Renal cortical epithelial cell (primary cell): Measurements from ENCODE around the gene GLCCI1. TPM values are rescaled to one million over a fixed set of nuclear protein-coding genes. Genes with fewer than 3 reads are reported as not detected.
"Not testable (repeated sequence)": the region's sequence is repeated elsewhere in the genome, so short reads cannot be mapped to it uniquely, and the experiment has no call there.

Experiments
- DNase-seq: peaks from one replicate; pipeline ENCODE4 v3.0.0-alpha.2; 2011; ENCODE audit warnings: low read depth
- total RNA-seq: library from RNA; depleted of rRNA; stranded (reverse); fragments of >200 nt; gene quantifications from 2 replicates; pipeline ENCODE4 v1.2.3, GENCODE V29; 2014

The GLCCI1 gene
- total RNA-seq, 1 donor from 2014 or later: 22.3 TPM

DNA sequence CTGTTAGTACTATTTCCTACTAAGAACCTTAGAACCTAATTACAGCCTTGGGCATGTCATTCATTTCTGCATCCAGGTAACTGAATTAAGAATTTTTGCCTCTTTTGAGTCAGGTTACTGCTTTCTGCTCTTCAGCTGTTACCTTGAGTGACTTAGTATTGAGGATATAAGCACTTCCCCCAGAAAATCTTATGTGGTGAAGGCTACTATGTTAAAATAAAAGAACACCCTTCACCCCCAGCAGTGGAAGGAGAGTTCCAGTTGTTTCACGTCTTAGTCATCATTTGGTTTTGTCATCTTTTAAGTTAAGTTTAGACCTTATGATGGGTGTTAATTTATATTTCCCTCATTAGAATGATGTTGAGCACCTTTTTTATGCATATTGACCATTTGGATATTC, 82.8 kb downstream of the GLCCI1 start:
- DNase-seq: no peak

DNA sequence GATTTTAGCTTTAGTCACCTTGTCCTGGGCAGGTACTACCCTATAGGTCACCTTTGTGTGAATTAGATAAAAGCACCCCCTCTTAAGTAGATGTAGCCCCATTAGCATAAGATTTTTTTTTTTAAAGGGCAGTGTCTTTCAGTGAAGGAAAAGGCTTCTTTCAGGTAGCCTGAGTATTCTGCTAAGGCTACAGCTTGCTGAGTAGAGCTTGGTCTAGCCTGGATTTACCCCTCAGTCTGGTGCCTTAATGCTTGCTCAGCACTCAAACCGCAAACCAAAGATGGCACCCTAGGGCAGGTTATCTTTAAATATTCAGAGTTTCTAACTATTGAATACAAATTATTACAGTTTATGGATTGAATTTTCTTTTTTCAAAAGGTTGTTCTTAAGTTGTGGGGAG, 83.4 kb downstream of the GLCCI1 start:
- no peak for DNase-seq

DNA sequence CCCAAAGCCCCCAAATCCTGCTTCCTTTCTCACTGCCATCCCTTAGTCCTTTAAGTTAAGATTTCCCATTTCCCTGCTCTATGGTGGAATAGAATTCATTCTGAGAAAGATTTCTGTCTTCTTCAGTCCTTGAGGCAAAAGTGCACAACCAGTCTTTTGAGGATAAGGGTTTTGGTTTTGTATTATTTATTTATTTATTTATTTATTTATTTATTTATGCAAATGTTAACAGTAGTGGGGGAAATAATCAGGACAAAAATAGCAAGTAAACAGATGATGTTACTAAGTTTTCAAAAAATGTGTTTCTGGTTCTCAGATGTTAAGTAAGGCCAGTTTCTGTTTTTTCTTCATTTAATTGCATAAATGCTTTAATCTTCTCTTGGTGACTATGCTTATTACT, 84.2 kb downstream of the GLCCI1 start:
- no peak for DNase-seq

DNA sequence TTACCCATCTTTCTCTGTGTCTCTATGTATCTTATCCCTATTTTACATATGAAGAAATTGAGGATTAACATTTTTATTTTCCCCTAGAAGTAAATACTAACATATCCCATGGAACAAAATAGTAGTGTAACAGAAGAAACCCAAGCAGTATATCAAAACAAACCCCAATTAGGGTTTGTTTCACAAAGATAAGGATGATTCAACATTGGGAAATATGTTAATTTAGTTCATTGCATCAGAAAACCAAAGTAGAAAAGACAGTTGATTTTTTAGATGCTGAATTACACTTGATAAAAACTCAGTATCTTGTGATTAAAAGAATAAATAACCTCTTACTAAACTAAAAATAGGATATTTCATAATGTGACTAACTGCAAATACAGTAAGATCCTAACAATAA, 87.8 kb downstream of the GLCCI1 start:
- no peak for DNase-seq

DNA sequence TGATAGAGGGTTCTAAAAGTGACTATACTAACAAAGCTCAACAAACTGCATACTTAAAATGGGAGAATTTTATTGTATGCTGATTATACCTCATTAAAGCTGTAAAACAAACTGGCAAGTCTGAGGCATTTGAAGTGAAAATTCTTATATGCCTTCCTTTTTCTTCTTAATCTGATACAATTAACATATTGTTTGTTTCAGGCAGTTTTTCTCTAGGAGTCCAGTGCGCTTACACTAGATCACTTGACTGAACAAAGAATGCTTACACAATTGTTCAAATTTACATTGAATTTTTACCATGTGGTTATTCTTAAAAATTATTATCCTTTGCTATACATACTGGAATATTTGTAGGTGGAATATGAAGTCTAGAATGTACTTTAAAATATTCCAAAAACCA, 89.0 kb downstream of the GLCCI1 start:
- DNase-seq: no peak

DNA sequence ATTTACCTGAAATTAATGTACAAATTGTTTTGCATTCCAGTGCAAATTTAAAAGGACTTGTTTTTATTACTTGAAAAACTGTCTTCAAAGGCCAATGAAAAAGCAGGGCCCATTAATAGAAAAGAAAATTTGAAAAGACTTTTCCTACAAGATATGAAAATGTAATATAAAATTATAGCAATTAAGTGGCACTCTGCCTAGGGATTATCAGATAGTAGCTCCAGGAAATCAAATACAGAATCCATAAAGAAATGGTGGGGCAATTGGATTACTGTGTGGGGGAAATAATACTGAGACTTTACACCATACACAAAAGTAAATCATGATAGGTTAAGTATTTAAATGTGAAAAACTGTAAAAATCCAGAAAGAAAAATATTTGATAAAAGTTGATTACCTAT, 89.7 kb downstream of the GLCCI1 start:
- no peak for DNase-seq

DNA sequence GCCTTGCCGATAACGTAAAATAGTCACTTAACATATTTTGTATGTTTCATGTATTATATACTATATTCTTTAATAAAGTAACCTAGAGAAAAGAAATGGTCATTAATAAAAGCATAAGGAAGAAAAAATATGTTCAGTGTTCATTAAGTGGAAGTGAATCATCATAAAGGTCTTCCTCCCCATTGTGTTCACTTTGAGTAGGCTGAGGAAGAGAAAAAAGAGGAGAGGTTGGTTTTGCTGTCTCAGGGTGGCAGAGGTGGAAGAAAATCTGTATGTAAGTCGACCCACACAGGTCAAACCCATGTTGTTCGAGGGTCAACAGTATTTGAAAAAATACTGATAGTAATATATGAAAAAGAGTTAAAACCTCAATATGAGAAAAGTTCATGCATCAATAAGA, 90.3 kb downstream of the GLCCI1 start:
- no peak for DNase-seq

DNA sequence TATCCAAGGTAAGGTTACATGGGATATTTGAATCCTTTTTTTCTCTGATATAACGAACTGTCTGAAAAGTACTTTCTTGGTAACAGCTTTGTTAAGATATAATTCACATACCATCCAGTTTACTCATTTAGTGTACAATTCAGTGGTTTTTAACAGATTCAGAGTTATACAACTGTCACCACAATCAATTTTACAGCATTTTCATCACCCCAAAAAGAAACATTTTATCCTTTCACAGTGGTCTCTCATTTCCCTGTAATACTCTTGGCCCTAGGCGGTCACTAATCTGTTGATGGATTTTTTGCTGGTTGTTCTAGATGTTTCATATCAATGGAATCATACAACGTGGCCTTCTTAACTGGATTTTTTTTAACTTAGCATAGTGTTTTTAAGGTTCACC, 91.6 kb downstream of the GLCCI1 start:
- no peak for DNase-seq

DNA sequence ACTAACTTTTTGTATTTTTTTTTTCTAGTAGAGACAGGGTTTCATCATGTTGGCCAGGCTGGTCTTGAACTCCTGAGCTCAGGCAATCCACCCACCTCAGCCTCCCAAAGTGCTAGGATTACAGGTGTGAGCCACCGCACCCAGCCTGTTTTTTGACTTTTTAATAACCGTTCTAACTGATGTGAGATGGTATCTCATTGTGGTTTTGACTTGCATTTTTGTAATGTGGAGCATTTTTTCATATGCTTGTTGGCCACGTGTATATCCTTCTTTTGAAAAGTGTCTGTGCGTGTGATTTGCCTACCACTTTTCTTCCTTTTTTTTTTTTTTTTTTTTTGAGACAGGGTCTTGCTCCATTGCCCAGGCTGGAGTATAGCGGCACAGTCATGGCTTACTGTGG, 94.7 kb downstream of the GLCCI1 start:
- not testable (repeated sequence) for DNase-seq

DNA sequence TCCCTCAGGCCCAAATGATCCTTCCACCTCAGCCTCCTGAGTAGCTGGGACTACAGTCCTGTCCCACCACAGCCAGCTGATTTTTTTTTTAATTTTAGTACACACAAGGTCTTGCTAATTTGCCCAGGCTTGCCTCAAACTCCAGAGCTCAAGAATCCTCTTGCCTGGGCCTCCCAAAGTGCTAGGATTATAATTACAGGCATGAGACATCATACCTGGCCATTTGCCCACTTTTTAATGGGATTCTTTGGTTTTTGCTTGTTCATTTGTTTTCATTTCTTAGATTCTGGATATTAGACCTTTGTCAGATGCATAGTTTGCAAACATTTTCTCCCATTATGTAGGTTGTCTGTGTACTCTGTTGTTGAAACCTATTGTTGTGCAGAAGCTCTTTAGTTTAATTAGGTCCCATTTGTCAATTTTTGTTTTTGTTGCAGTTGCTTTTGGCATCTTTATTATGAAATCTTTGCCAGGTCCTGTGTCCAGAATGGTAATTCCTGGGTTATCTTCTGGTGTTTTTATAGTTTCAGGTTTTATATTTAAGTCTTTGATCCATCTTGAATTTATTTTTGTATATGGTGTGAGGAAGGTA, 95.2 kb downstream of the GLCCI1 start:
- DNase-seq: no peak

DNA sequence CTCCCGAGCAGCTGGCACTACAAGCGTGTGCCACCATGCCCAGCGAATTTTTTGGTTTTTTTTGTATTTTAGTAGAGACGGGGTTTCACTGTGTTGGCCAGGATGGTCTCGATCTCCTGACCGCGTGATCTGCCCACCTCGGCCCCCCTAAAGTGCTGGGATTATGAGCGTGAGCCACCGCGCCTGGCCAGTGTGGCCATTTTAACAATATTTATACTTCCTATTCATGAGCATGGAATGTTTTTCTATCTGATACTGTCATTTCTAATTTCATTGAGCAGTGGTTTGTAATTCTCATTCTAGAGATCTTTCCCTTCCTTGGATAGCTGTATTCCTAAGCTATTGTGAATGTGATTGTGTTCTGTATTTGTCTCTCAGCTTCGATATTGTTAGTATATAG, 96.2 kb downstream of the GLCCI1 start:
- no peak for DNase-seq

DNA sequence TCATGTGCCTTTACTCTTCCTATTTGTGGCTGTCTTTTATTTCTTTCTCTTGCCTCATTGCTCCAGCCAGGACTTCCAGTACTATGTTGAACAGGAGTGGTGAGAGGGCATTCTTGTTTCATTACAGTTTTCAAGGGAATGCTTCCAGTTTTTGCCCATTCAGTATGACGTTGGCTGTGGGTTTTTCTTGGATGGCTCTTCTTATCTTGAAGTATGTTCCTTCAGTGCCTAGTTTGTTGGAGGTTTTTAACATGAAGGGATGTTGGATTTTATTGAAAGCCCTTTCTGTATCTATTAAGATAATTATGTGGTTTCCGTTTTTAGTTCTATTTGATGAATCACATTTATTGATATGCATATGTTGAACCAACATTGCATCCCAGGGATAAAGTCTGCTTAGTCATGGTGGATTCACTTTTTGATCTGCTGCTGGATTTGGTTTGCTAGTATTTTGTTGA, 96.8 kb downstream of the GLCCI1 start:
- no peak for DNase-seq

DNA sequence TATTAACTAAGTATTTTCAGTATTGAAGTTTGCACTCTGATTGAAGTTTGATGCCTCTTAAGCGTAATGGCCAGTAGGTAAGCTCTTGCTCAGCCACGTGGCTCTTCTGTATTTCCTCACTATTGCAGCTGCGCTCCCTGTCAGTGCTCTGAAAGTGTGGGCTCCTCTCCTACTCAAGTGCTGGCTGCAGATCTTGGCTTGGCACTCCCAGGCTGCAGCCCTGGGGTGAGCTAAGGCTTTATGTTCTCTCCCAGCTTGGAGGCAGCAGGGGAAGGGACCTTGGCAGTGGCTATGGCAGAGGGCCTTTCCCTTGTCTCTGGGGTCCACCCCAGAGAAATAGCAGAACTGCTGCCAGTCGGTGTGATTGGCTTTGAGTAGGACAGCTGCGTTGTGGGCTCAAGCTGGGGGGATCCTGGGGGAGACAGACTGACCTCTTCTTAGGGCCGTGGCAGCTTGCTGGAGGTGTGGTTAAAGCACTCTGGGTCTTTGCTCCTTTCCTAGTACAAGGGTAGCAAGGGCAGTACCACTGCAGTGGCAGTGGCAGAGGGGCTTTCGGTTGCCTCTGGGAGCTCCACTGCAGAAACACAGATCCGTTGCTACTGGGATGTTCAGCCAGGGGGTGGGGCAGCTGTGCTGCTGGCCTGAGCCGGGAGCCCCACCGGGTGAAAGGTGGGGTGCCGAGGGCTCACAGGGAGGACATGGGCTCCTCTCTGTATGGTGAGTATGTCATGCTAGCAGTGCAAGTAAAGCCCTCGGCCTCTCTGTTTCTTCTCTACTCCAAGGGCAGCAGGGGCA, 100.5 kb downstream of the GLCCI1 start:
- no peak for DNase-seq

DNA sequence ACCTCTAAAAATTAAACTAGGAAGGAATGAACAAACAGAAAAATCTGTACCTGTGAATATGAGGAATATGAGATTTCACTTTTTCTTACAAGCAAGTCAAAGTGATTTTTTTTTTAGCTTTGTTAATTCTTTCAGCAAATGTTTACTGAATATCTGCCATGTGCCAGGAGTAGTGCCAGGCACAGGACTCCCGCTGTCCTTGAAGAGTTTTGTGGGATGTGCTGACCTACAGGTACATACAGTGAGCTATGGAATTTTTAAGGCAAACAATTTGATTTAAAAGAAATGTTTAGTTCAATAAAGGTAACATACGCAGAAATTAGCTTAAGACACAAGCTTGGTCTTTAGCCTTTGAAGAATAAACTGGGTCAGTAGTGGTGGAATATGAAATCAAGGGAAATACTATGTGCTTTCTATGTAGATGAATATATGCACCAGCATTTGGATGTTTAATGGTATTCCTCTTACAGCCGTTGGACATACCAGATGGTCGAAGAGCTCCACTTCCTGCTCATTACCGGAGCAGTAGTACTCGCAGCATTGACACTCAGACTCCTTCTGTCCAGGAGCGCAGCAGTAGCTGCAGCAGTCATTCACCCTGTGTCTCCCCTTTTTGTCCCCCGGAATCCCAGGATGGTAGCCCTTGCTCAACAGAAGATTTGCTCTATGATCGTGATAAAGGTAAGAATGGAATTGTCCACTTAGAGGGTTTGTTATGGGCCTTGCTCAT, 102.0 kb downstream of the GLCCI1 start:
- no peak for DNase-seq

DNA sequence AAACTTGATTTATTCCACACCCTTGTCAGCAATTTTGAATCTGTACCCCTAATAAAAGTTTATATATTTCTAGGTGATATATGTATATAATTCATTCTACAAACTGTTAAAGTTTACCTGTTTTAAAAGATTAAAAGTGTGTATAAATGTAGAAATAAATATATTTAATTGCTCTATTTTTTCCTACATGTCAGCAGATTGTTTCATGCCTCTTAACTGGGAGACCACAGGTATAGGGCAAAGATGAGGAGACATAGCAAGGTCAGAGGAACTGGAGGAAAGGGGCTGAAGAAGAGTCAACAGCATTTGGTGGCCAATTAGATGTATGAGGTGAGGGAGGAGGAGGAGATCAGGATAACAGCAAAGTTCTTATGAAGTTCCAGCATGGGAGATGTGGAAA, 109.8 kb downstream of the GLCCI1 start:
- no peak for DNase-seq

DNA sequence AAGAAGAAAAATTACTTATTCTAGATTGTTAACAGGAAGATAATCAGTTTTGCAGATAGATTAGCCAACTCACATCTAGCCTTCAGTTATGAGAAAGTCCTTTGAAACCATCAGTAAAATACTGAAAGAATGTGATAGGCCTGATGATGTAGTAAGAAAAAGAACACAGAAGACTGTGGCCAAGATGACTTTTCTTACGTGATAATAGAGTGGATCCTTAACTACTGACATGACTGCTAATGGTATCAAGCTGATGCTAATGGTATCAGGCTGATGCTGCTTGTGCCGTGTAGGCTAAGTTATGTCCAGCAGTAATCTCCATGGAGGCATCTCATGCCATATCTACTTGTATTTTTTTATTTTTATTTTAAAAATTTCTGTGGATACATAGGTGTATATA, 114.2 kb downstream of the GLCCI1 start:
- no peak for DNase-seq

DNA sequence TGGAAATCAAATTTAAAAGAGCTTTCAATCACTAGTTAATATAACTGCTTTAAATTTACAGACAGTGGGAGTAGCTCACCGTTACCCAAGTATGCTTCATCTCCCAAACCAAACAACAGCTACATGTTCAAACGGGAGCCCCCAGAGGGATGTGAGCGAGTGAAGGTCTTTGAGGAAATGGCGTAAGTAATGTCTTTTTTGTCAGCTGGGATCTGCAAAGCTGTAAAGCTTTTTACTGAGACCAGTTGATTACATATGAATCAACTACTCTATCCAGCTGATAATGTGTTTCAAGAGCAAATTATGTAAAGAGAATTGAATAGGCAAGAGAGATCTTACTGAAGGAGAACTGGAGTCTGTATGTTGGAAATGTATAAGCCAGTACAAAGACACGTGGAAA, 116.2 kb downstream of the GLCCI1 start:
- no peak for DNase-seq

DNA sequence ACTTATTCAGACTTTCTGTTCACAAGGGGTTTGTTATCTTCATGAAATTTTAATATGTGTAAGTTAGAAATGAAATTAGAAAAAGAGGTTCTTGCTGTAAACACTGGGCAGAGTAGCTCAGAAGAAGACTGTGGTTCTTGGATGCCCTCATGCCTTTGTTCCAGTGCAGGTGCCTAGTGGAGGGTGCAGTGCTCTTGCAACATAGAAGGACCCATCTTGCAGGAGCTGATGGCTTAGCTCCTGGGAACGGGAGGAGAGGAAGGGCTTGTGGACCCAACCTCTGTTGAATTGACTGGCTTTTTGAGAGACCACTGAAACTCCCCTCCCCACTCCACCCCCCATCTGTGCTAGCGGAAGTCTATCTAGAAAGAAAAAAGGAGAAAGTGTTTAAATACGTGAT, 116.8 kb downstream of the GLCCI1 start:
- DNase-seq: no peak

DNA sequence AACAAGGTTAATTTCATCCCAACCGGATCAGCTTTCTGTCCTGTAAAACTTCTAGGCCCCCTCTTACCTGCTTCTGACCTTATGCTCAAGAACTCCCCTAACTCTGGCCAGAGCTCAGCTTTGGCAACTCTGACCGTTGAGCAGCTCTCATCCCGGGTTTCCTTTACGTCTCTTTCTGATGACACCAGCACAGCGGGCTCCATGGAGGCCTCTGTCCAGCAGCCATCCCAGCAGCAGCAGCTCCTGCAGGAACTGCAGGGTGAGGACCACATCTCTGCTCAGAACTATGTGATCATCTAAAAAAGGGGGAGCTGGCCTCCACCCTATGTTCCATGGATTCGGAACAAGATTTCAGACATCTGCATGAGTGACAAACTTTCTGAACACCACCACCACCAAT, 117.6 kb downstream of the GLCCI1 start:
- DNase-seq: no peak

DNA sequence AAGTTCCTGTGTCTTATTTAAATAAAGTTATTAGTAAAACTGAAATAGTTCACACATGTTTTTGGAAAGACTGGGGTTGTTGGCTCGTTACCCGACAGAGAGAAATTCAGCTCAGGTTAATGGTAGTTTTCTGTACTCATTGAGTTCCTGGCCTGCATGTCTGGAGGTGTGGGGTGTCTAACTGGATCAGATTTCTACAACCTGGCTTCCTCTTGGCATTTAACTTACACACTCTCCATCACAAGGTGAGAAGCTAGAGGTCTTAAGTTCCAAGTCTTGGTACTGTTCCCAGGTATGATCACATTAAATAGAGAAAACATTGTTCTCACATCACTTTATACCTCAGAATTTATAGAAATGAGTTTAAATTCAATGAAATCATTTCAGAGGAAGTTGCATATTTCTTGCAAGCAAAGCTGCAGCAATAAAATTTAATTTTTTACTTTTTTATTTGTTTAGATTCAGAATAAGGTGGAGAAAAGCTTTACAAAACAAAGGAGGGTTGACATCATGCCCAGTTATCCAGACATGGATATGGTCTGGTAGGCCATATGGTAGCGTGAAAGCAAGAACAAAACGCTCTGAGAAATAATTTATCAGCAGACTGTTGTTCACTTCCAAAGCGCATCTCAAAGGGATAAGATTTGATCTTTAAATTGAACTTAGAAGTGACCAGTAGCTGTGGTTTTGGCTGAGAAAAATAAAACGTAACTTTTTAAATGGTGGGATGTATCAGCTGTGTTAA, 120.6 kb downstream of the GLCCI1 start:
- no peak for DNase-seq

DNA sequence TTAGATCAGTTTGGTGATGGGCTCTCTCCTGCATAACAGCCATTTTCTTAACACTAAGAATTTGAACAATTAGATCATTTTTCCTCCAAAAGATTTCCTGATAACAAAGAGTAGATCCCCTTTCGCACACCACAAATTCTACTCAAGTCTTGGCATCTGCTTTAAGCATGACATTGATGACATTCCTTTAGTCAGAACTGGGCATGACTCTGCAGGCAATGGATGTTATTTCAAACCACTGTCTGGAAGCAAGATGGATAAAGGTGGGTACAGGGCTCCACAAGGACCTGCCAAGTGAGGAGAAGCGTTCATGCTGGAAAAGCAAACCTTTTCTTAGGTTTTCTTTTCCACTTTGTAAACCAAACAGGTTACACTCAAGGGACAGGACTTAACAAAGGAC, 123.5 kb downstream of the GLCCI1 start:
- DNase-seq: peak; percentile 12
